Psoas muscle (tissue), 8 donors: ENCODE measurements around the gene C10orf71. TPM values are rescaled to one million over a fixed set of nuclear protein-coding genes. Genes with fewer than 3 reads are reported as not detected.

Source experiments
- ATAC-seq, 4 donors: fragments of 200-7000 bp; cut with Tn5 transposase; one replicate each; pipeline ENCODE4 v1.9.1; 2020; ENCODE audit warnings: moderate library complexity in 3 of 4, mild to moderate bottlenecking in 2 of 4
- DNase-seq, 2 donors: peaks; one replicate each; pipeline ENCODE4 v3.0.0-alpha.2; 2020
- H3K27ac ChIP-seq: fragments of 200-600 bp; one replicate; pipeline ENCODE4 v1.8.0; 2022
- H3K27me3 ChIP-seq, 3 donors: fragments of 200-600 bp in 1 of 3; one replicate each; pipeline versions ENCODE4 v1.6.1 to v1.8.0; 2013 to 2022; ENCODE audit warnings: low read length in 2 of 3, mild to moderate bottlenecking in 2 of 3, moderate library complexity in 1 of 3; ENCODE audit not compliant: insufficient read depth in 3 of 3
- H3K36me3 ChIP-seq, 2 donors: fragments of 200-600 bp in 1 of 2; one replicate each; pipeline versions ENCODE4 v1.6.1 to v1.8.0; 2013 to 2022; ENCODE audit warnings: low read depth in 1 of 2, mild to moderate bottlenecking in 1 of 2, moderate library complexity in 1 of 2; ENCODE audit not compliant: insufficient read depth in 1 of 2
- H3K4me1 ChIP-seq: fragments of 200-600 bp; one replicate; pipeline ENCODE4 v1.8.0; 2022
- H3K4me3 ChIP-seq: fragments of 200-600 bp; one replicate; pipeline ENCODE4 v1.8.0; 2022; ENCODE audit warnings: mild to moderate bottlenecking
- H3K9me3 ChIP-seq: fragments of 200-600 bp; one replicate; pipeline ENCODE4 v1.8.0; 2022
- WGBS, 3 donors: extraction: QIAGEN DNeasy Blood & Tissue Kit; methylation state at CpG; one replicate each; pipeline versions ENCODE4 v1.1.6 to v1.1.7; 2013; 5-methylcytosine and 5-hydroxymethylcytosine counted together
- intact Hi-C, 2 donors: fragments of 100-400 bp; cut with DNase I; formaldehyde crosslinking; loops; one replicate each; pipeline versions ENCODE4 v1.11.0 to v1.14.2; 2022
- polyA plus RNA-seq, 3 donors: library from polyadenylated mRNA; stranded (reverse); fragments of 200-250 nt; gene quantifications; one replicate each; pipeline ENCODE4 v1.2.3, GENCODE V29; 2013
- total RNA-seq, 4 donors: library from RNA; stranded (reverse); fragmentation: NEBNext Ultra II Directional in 2 of 4; extraction: Animal tissue kit (Norgen Biotek cat#: 25700) in 2 of 4; gene quantifications; one replicate each; pipeline versions ENCODE4 v1.2.1 to v1.2.4, GENCODE V29; 2021 to 2023
- TF ChIP-seq, protein P1 (sequence below): fragments of 200-600 bp; IDR thresholded peaks from one replicate; pipeline ENCODE4 v1.8.0; 2022; ENCODE audit warnings: antibody characterized with exemption
- donor health status: healthy with polysubstance abuse.
- donor health status: DM: no; HTN: no; CAD: no; lungs with moderate emphysema.
- donor health status: Bipolar disorder and iron deficiency.
- donor health status: healthy.
- donor health status: DM: yes; HTN: yes; CAD: no.
- donor health status: DM: no; HTN: no; CAD: no.
- donor health status: DM: no; HTN: no; CAD: no.
- donor health status: DM: yes; HTN: yes; CAD: no.

C10orf71 gene
- total and polyA plus RNA-seq, 7 donors: 4.2 to 356 (median 83.8) TPM

DNA sequence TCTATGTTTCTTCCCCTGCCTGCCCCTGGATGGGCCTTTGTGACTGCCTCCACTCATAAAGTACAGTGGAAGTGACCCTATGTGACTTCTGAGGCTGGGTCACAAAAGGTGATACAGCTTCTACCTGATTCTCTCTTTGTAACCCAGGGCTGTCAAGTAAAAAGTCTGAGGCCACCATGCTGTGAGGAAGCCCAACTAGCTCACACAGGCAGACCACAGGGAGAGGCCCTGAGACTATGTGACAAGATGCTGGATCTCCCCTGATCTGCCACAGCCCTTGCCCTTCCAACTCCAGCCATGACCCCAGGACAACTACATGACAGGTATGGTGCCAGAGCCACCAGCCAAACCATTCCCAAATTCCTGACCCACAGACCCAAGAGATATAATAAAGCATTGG lies 51.2 kb downstream of the C10orf71 start:
- Histone ChIP-seq H3K4me1 (no peaks in the 10 kb centered on the region), H3K27me3 (peaks cover 0 to 4% (median 0%) of the 10 kb centered on the region in 3 donors), H3K27ac (no peak overlapping the region), H3K36me3 (no peaks in the 10 kb centered on the region), H3K4me3 (no peak overlapping the region), H3K9me3 (no peaks in the 10 kb centered on the region)
- intact Hi-C loops: no loop called here
- ATAC-seq (no peak), DNase-seq (no peak)
- TF ChIP-seq, protein P1, sequence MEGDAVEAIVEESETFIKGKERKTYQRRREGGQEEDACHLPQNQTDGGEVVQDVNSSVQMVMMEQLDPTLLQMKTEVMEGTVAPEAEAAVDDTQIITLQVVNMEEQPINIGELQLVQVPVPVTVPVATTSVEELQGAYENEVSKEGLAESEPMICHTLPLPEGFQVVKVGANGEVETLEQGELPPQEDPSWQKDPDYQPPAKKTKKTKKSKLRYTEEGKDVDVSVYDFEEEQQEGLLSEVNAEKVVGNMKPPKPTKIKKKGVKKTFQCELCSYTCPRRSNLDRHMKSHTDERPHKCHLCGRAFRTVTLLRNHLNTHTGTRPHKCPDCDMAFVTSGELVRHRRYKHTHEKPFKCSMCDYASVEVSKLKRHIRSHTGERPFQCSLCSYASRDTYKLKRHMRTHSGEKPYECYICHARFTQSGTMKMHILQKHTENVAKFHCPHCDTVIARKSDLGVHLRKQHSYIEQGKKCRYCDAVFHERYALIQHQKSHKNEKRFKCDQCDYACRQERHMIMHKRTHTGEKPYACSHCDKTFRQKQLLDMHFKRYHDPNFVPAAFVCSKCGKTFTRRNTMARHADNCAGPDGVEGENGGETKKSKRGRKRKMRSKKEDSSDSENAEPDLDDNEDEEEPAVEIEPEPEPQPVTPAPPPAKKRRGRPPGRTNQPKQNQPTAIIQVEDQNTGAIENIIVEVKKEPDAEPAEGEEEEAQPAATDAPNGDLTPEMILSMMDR: no peak

DNA sequence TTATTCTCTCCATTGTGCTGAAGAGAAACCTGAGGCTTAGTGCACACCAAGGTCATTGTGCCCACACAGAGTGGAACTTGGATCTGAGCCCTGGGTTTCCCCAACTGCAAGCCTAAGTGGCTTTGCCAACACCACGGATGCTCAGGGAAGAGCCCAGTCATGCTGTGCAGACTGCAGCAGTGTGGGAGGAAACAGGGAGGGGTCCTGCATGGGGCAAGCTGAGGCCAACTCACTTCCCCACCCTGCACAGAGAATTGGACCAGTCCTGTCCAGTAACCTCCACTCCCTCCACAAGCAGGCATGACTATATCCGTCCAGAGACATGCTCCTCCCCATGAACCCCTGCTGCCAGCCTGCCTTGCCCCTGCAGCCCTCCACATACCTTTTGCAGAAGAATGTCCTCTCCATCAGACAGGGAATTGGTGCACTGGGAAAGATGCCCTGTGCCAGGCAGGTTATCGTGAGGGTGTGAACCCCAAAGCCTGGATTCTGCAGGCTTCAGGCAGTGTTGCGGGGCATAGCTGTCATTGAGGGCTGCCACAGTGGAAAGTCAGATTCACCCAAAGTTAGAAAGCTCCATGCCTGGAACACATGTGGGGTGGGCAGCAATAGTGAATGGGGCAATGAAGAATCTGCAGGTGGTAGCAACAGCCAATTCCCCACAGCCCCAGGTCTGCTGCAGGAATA lies 52.0 kb downstream of the C10orf71 start:
- WGBS, 3 donors: 63 to 68% (median 64%) methylated on average over 4 of the region's 4 CpGs
- no peak for ATAC-seq
- Histone ChIP-seq H3K36me3 (no peaks in the 10 kb centered on the region), H3K9me3 (no peaks in the 10 kb centered on the region), H3K4me1 (no peaks in the 10 kb centered on the region), H3K27me3 (peaks cover 0 to 4% (median 0%) of the 10 kb centered on the region in 3 donors), H3K4me3 (no peak overlapping the region), H3K27ac (no peak overlapping the region)
- no peak for DNase-seq
- intact Hi-C loops: no loop called here
- TF ChIP-seq, protein P1: no peak

DNA sequence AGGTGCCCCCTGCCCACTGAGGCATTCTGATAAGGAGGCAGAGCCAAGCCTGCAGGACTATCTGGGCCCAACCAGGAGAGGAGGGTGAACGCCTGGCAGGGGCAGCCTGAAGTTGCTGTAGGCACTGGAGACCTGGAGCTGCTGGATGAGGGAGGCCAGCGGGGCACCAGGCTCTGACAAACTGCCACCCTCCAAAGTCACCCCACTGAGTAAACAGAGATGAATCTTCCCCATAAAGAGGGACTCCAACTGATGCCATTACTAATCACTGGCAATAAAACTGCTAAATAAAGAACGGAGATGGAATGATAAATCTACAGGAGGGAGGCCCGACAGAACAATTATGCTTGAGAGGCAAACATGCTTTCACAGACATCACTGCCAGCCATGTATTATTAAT lies 52.7 kb downstream of the C10orf71 start:
- no peak for ATAC-seq
- Histone ChIP-seq H3K27me3 (peaks cover 0 to 4% (median 0%) of the 10 kb centered on the region in 3 donors), H3K4me3 (no peak overlapping the region), H3K27ac (no peak overlapping the region), H3K4me1 (no peaks in the 10 kb centered on the region), H3K9me3 (no peaks in the 10 kb centered on the region), H3K36me3 (no peaks in the 10 kb centered on the region)
- WGBS, 3 donors: 76 to 81% (median 77%) methylated on average over 4 of the region's 4 CpGs
- intact Hi-C loops: no loop called here
- TF ChIP-seq, protein P1: no peak
- DNase-seq: no peak

DNA sequence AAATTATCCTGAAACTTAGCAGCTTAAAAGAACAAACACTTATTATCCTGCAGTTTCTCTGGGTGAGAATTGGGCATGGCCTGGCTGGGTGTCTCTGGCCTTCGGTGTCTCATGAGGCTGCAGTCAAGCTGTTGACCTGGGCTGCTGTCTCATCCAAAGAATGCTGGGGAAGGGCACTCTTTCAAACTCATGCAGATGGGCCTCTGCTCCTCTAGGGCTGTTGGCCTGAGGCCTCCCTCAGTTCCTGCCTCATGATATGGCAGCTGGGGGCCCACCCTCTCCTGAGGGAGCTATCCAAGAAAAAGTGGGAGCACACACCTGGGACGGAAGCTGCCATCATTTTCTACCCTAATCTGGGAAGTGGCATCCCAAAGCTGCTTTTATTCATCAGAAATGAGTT lies 53.4 kb downstream of the C10orf71 start:
- TF ChIP-seq, protein P1: no peak
- Histone ChIP-seq H3K4me3 (no peak overlapping the region), H3K9me3 (peaks cover 2% of the 10 kb centered on the region), H3K36me3 (no peaks in the 10 kb centered on the region), H3K4me1 (no peaks in the 10 kb centered on the region), H3K27me3 (peaks cover 0 to 4% (median 0%) of the 10 kb centered on the region in 3 donors), H3K27ac (no peak overlapping the region)
- 78 to 87% (median 84%) methylated on average over 2 of the region's 2 CpGs for WGBS, 3 donors
- no peak for DNase-seq
- ATAC-seq: no peak
- intact Hi-C loops: no loop called here
